ENCODE measurements around the gene COL15A1. TPM values are rescaled to one million over a fixed set of nuclear protein-coding genes. Genes with fewer than 3 reads are reported as not detected.
A peak's percentile ranks its signal among the peaks of the same experiment; 100 is the strongest.
"Not testable (repeated sequence)": the region's sequence is repeated elsewhere in the genome, so short reads cannot be mapped to it uniquely, and the experiment has no call there.

Gene COL15A1
- total RNA-seq, 1 experiment from 2014 or later = 3.4 TPM

DNA sequence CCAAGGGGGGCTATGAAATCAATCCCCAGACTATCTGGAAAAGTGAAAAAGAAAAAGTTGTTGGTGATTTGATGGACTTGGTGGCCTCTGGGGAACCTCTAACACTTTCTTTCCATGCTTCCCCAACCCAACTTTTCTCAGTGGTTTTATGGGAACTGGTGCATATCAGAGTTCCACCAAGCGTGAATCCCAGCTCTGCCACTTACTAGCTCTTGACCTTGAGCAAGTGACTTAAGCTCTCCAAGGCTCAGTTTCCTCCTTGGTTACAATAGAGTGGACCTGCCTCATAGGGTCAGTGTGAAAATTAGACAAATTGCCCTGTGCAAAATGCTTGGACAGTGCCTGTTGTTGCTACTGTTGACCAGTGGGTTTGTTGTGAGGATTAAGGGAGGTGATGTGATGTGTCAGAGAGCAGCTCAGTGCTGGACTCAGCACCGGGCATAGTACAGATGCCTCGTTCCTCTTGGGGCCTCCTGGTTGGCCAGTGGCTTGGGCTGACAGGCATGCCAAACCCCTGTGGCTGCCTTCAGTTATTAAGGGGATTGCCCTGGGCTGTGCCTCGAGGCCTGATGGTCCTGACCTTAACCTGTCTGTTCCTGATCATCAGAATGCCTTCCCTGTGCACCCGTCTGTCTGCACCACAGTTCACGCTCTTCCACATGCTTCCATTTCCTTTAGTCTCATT lies 49.3 kb downstream of the COL15A1 start:
- DNase-seq (ENCODE audit: low read depth) = no peak

DNA sequence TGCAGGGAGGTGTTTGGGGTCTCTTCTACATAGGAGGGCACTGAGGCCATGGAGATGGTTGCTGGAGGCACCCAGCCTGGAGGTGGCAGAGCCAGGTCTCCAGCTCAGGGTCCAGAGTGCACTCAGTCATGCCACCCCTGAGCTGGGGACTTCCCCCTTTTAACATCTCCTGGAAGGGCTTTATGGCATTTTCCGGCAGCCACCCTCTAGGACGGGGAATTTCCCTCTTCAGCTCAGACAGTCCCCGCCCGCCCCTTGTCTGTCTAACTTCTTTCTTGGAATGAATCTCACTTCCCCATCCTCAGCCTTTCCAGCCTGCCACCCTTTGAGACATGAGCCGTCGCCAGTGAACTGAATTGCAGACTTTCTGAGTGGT lies 49.9 kb downstream of the COL15A1 start:
- DNase-seq (ENCODE audit: low read depth) = no peak

DNA sequence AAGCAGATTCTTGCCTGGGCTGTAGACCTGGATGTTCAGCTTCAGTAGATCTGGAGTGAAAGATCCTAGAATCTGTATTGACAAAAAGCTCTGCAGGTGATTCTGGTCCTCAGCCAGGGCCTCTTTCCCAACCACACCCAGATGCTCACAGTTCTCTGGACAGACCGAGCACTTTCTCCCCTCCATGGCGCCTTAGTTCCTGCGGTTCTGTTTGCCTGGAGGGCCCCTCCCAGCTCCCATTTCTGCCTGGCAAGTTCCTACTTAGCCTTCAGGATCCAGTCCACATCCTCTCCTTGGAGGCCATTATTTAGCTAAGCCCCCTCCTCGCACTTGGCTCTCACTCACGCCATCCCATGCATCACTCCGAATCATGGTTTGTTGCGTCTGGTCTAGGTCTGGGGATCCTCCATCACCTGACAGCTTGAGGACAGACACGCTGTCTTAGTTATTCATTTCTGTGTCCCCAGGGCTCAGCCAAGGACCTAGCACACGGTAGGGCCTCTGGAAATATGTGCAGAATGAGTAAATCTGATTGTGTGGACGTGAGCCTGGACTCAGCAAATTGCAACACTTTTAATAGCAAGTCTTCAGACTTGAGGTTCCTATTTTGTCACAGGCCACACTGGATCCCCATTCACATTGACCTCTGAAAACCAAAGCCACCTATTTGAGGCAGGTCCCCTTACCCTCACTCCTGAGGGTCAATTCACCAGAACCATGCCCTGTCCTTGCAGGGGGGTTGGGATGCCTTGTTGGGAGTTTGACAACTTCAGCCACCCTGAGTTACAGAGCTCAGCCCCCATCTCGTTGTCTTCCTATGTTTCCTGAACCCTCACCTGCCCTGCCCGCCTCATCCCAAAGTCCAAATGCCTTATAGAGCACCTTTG lies 50.7 kb downstream of the COL15A1 start:
- DNase-seq (ENCODE audit: low read depth) = no peak

DNA sequence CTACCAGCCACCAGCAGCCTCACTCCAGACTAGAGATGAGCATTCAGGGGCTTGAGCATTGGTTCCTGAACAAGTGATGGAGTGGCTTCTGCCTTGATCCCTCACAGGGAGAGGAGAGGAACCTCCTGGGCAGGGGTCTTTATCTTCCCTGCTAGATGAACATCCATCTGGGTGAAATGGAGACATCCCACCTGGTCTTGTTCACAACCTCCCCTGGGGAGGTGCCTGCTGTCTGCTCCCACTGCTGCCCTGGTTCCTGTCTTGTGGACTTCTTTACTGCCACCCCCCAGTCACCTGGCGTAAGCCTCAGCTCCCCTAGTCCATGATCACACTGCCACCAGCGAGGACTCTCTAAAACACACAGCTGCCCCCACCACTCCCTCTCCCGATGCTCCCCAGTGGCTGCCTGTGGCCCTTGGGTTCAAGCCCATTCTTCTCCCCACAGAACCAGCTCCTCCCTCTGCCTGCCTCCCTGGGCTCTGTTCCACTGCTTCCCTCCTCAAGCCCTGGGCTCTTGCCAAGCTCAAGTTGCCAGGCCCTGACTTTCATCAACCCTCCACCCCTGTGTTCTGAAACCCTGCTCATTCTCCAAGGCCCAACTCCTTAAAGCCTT lies 51.5 kb downstream of the COL15A1 start:
- DNase-seq (ENCODE audit: low read depth) = no peak

DNA sequence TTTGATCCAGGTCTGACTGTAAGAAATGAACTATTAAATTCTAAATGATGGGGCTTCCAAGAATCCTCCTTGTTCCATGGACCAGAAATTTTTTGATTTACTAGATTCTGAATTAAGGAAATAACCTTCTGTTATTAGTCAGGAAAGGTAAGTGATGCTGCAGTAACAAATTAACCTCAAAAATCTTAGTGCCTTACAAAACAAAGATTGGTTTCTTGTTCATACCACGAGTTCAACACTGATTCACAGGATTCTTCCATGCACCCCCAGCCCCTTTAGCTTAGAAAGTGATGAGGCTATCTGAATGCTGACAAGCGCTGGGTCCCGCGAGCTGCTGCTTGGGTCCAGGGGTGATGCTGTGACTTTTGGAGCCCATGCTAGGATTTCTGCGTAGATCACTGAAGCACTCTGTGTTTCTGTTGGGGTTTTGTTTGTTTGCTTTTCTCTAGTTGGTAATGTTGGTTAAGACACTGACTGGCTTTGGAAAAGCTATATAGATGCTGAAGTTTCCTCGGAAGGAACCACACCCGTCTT lies 52.3 kb downstream of the COL15A1 start:
- no peak for DNase-seq (ENCODE audit: low read depth)

DNA sequence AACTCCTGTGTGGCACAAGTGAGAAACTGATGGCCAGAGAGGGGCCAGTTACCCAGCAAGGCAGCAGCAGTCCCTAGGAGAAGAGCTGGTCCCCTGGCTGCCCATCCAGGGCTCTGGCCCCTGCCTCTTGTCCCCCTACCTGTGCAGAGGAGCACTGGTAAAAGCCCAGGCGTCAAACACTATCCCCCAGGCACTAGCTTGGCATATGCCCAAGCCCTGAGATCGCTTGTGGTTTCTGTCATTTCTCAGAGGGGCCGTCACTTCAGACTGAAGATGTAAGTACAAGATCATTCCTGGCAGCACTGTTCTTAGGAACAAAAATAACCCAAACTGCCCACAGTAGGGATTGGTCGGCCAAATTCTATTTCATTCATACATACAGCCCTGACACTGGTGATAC lies 53.9 kb downstream of the COL15A1 start:
- DNase-seq (ENCODE audit: low read depth) = peak; percentile 60

DNA sequence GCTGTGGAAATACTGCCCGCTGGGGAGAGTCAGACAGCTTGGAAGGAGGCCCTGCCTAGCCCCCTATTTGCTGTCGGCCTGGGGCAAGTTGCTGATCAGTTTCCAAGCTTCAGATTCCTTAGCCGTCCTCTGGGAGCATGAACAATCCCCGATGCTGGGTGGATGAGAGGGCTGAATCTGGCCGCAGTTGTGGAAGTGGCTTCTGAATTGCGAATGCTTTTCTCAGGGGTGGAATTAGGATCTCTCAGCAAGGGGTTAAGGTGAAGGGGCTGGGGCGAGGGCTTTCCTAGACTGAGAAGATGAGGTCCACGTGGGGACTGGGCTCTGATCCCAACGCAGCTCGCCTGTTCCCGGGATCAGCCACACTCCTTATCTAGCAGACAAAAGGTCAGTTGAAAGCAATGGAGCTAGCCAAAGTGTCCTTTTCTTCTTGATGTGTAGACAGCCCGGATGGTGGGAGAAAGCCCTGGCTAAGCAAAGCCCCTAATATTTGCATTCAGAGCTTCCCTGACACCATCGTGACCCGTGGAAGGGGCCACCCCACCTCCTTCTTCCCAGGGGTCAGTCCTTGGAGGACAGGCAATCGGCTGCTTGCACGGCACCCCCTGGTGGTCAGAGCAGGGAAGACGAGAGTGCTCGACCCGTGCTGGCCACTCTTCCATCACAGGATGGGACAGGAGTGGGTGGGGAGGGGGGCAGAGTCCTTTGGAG lies 54.9 kb downstream of the COL15A1 start:
- peak; percentile 57 for DNase-seq (ENCODE audit: low read depth)

DNA sequence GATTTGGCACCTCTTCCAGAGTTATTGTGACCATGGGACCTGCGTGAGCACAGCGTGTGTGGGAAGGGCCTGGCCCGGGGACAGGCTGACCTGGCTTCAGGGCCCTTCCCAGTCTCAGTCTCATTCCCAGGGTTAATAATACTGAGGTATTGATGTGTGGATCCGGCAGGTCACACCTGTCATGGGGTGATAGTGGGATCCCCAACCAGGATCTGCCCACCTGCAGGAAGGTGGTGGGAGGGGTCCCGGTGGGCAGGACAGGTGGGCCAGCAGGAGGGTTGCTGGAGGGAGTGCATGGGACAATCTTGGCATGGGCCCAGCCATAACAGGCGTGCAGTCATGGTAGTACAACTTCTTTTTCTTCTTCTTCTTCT lies 55.4 kb downstream of the COL15A1 start:
- no peak for DNase-seq (ENCODE audit: low read depth)

DNA sequence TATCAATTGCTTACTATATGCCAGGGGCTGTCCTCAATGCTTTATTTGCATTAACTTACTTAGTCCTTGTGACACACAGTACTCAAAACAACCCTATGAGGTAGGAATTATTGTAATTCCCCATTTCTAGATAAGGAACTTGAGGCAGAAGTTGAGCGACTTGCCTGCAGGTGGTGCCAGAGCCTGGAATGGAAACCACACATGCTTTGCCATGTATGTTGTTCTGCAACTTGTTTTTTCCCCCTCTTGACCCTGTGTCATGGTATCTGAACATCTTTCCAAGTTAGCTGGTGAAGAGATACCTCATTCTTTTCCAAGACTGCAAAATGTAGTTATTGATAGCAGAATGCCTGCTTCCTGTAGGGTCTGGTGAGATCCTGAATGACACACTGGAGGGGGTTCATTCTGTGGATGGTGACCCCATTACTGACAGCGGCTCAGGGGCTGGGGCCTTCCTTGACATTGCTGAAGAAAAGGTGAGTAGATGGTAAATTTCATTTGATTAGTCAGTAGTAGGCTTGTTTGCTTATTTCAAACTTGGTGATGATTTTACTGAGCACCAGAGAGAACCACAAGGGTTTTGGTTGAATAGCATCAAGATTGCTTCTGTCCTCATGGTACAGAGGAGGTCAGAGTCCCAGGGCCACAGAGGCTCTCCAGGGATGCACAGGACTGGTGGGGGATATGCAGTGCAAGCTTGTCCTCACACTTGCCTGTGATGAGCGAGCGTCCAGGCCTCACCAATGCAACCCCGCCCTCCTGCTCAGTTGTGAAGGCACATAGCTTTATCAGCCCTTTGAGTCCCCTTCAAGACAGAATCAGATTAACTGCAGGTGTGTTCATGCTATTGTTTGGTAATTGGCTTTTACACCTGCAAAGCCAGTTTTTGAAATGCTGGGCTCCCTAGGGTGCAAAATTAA lies 57.0 kb downstream of the COL15A1 start:
- peak; percentile 73 for DNase-seq (ENCODE audit: low read depth)

DNA sequence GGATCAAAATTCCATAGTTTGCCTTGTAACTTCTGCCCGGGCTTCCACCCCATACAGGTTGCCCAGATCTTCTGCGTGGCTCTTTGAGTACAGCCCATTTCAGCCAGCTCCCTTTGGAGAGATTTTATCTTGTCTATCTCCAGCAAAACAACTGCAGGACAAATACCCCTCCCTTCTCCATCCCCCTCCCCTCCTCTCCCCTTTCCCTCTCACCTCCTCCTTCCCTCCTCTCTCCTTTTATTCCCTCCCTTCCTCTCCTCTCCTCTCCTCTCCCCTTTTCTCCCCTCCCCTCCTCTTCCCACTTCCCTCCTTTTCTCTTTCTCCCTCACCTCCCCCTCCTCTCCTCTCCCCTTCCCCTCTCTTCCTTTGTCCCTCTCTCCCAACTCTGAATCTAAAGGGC lies 58.2 kb downstream of the COL15A1 start:
- no peak for DNase-seq (ENCODE audit: low read depth)

DNA sequence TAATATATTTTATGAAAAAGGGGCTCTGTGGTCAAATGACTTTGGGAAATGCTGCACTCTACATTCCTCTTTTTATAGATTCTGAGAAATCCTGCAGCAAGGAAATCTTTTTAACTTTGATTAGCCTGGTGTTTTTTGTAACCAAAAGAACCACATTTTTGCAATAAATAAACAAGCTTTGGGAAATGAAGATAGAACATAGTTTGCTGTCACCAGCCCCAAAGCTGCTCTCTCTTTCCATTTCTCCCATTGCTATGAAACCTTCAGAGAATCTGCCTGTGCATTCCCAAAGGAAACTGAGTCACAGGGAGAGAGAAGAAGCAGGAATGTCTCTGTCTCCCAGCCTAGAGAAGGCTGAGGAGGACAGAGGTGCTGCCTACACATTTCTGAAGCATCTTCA lies 59.0 kb downstream of the COL15A1 start:
- DNase-seq (ENCODE audit: low read depth) = no peak

DNA sequence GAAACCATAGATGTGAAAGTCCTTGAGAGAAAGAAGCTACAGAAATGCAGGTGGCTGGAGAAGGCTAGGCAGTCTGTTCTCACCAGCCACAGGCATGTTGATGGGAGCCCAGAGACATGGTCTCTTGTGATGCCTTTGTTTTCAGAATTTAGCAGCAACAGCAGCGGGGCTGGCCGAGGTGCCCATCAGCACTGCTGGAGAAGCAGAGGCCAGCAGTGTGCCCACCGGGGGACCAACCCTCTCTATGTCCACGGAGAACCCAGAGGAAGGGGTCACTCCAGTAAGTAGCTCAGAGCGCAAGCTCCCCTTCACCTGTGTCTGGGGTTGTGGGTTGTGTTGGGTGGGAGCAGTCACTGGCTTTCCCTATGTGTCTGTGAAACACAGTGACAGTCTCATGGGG lies 59.6 kb downstream of the COL15A1 start:
- no peak for DNase-seq (ENCODE audit: low read depth)

DNA sequence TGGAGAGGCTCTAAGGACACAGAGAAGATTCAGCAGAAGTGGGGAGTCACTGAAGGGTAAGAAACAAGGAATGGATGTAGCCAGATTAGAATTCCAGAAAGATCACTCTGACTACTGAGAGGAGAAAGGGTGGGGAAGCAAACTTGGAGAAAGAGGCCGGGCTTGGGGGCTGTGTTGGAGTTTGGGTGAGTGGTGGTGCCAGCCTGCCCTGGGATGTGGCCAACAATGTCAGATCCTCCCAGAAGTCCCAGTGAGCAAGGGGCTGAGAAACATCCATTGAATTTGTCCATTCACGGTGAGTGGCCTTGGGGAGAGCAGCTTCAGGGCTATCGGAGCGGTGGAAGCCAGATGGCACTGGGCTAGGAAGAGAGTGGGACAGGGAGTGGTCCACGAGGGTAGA lies 60.4 kb downstream of the COL15A1 start:
- no peak for DNase-seq (ENCODE audit: low read depth)

DNA sequence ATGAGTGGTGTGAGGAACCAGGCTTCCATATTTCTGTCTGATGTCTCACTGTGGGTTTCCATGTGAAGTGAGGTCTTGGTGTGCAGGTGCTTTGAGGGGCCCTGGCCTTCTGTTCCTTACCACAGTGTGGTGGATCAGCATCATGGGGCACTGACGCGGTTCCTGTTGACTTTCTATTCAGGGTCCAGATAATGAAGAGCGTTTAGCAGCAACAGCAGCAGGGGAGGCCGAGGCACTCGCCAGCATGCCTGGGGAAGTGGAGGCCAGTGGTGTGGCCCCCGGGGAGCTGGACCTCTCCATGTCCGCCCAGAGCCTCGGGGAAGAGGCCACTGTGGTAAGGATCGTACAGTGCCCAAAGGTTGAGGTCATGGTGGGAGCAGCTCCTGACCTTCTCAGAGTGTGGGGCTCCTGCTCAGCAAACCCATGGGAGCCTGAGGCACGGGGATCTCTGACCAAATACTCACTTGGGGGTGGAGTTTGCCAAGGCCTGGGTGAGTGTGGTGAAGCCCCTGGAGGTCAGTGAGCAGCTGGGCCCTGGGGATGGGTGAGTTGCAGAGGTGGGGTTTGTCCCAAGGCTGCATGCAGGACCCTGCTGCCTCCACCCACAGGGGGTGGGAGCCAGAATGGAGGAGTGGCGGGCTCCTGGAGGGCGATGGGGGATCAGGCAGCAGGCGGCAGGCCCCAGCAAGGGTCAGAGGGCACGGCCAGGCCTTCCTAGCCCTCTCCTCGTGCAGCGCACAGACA lies 61.2 kb downstream of the COL15A1 start:
- no peak for DNase-seq (ENCODE audit: low read depth)

DNA sequence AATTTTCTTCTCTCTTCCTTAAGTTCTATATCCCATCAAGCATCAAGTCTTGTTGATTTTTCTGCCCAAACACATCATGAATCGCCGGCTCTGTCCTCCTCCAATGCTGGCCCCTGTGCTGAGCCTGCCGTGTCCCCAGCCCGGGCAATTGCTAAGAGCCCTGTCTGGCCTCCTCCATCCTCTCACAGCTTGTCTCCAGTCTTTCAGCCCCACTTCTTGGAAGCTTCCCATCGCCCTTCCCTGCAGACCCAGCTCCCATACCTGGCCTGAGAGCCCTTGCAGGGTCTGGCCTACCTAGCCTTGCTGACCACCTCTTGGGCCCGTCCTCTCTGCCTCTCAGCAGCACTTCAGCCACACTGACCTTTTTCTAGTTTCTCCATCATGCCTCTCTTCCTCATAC lies 61.9 kb downstream of the COL15A1 start:
- DNase-seq (ENCODE audit: low read depth) = no peak

DNA sequence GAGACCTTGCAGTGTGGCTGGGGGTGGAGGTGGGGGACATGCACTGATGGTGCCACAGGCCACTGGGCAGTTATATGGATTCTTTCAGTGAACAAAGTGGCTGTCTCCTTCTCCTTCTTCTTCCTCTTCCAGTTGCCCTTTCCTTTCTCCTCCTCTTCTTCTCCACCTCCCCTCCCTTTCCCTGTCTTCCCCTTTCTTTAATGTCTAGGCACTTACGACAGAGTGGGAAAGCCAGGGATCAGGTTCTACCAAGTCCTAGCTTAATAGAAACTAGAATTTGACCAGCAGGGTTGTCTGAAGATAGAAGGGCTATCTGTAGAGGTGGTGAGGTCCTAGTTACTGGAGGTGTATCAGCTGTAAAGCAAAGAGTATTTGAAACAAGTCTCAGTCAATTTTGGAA lies 62.8 kb downstream of the COL15A1 start:
- DNase-seq (ENCODE audit: low read depth) = no peak

DNA sequence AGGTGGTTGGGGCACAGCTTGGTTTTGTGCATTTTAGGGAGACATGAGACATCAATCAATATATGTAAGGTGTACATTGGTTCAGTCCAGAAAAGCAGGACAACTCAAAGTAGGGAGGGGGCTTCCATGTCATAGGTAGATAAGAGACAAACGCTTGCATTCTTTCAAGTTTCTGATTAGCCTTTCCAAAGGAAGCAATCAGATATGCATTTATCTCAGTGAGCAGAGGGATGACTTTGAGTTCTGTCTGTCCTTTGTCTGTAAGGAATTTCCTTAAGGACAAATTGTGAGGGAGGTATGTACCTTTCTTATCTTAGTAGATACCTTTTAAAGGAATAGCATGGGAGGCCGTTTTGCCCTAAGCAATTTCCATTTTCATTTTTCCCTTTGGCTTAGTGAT lies 63.3 kb downstream of the COL15A1 start:
- DNase-seq (ENCODE audit: low read depth) = no peak

DNA sequence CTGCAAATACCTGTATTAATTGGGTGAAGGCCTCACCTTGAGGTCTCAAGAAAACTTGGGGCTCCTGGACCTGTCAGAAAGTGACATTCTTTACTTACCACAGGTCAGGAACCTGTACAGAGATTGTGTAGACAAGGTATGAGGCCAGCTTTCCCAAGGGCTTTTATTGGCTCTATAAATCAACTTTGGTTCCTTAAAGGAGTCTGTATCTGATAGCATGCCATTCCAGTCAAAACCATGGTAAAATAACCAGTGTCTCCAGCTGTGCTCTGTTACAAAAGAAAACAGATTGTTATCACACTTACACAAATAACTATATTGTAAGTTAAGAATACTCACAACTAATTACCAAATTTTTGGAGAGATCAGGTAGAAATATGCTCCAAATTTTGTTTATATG lies 64.5 kb downstream of the COL15A1 start:
- DNase-seq (ENCODE audit: low read depth) = no peak

DNA sequence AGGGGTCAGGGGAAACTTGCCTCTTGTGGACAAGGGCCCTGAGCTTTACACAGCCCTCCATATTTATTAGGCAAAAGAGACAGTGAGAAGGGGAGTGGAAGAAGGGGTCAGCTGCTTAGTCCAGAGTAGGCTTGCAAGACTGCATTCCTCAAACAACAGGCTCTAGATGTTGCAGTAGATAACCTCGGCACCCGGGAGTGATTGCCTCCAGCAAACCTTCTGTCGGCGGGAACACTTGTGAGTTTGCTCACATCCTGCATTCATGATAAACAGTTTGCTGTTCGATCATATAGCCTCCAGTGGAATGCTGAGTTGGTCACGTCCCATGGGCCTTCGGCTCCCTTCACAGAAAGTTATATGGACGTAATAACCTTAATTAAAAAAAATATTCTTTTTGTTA lies 66.7 kb downstream of the COL15A1 start:
- DNase-seq (ENCODE audit: low read depth) = not testable (repeated sequence)

DNA sequence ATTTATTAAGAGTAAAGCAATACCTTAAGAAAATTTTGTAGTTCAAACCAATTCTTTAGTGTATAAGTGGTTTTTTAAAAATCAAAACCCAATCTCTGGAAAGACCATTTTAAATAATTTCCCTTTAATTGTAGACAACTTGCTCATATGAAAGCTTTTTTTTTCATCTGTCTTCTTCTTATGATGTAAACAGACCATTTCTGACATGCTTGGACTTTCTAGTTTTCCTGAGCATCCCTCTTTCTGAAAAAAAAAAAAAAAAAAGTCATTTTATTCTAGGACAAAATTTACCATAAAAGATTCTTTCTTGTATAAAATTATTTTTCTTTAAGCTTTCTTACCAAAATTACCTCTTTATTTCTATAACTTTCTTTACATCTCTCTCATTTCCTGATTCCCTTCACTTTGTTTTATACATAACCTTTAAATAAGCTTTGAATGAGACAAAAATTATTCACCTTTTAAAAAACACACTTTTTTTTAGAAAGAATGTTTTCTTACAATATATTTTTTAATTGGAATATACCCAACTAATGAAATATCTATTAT lies 67.5 kb downstream of the COL15A1 start:
- DNase-seq (ENCODE audit: low read depth) = peak; percentile 76

All from LHCN-M2 (cell line).